Thoracic aorta (tissue), 2 donors: Measurements from ENCODE around the gene EBNA1BP2. TPM values are rescaled to one million over a fixed set of nuclear protein-coding genes. Genes with fewer than 3 reads are reported as not detected.

Source experiments
- ATAC-seq: fragments of 150-250 bp; one replicate; pipeline ENCODE4 v1.8.0; 2017; ENCODE audit warnings: low read depth; ENCODE audit not compliant: insufficient number of reproducible peaks, low FRiP score
- DNase-seq: peaks from one replicate; pipeline ENCODE4 v3.0.0-alpha.2; 2020; ENCODE audit warnings: low spot score
- H3K27ac ChIP-seq, 2 donors: fragments of 200-600 bp; sonication (generic); 1 replicate in 1 of 2; 2 replicates in 1 of 2; pipeline ENCODE4 v1.5.1; 2016; ENCODE audit warnings: mild to moderate bottlenecking in 2 of 2, moderate library complexity in 2 of 2
- H3K27me3 ChIP-seq: fragments of 200-600 bp; sonication (generic); replicated peaks from 2 replicates; pipeline ENCODE4 v1.6.0; 2016; ENCODE audit warnings: mild to moderate bottlenecking; ENCODE audit not compliant: insufficient read depth
- H3K36me3 ChIP-seq: fragments of 200-600 bp; sonication (generic); one replicate; pipeline ENCODE4 v1.5.1; 2016
- H3K4me1 ChIP-seq, 2 donors: fragments of 200-600 bp; sonication (generic); 1 replicate in 1 of 2; 2 replicates in 1 of 2; pipeline versions ENCODE4 v1.5.1 to v1.6.0; 2016; ENCODE audit warnings: low read depth in 2 of 2, mild to moderate bottlenecking in 1 of 2; ENCODE audit not compliant: control insufficient read depth in 1 of 2
- H3K4me3 ChIP-seq: fragments of 200-600 bp; sonication (generic); 2 replicates; pipeline ENCODE4 v1.5.1; 2016; ENCODE audit warnings: mild to moderate bottlenecking
- H3K9me3 ChIP-seq: fragments of 200-600 bp; sonication (generic); 2 replicates; pipeline ENCODE4 v1.5.1; 2016
- CTCF ChIP-seq: fragments of 200-600 bp; sonication (generic); IDR thresholded peaks from one replicate; pipeline ENCODE4 v1.5.1; 2019; ENCODE audit warnings: antibody characterized with exemption
- total RNA-seq, 2 donors: library from RNA; depleted of rRNA; stranded (reverse); fragments of >200 nt; gene quantifications; one replicate each; pipeline versions ENCODE4 v1.1.0 to v1.2.3, GENCODE V29; 2016

The EBNA1BP2 gene
- total RNA-seq, 2 donors from 2014 or later: 27.1 to 55.9 TPM

- no peak overlapping the region for H3K27ac ChIP-seq
- H3K36me3 ChIP-seq: no peaks in the 10 kb centered on the region
- no peak for DNase-seq
- no peaks in the 10 kb centered on the region for H3K4me1 ChIP-seq
- no peaks in the 10 kb centered on the region for H3K9me3 ChIP-seq
- ATAC-seq: no peak
- no peak overlapping the region for H3K4me3 ChIP-seq
- no peak for TF ChIP-seq CTCF
- no peaks in the 10 kb centered on the region for H3K27me3 ChIP-seq
Observed at GRCh38 chr1:43135857-43136781, 36.0 kb downstream of the EBNA1BP2 start.

- TF ChIP-seq CTCF: no peak
- Histone ChIP-seq H3K9me3 (no peaks in the 10 kb centered on the region), H3K4me3 (no peak overlapping the region), H3K27ac (no peak overlapping the region), H3K4me1 (no peaks in the 10 kb centered on the region), H3K36me3 (no peaks in the 10 kb centered on the region), H3K27me3 (no peaks in the 10 kb centered on the region)
- DNase-seq: no peak
- no peak for ATAC-seq
Observed at GRCh38 chr1:43134640-43135039, 37.5 kb downstream of the EBNA1BP2 start.

- DNase-seq (no peak), ATAC-seq (no peak)
- no peaks in the 10 kb centered on the region for H3K27me3 ChIP-seq
- H3K4me1 ChIP-seq: no peaks in the 10 kb centered on the region
- no peak for TF ChIP-seq CTCF
- H3K9me3 ChIP-seq: no peaks in the 10 kb centered on the region
- H3K4me3 ChIP-seq: no peak overlapping the region
- no peaks in the 10 kb centered on the region for H3K36me3 ChIP-seq
- H3K27ac ChIP-seq: no peak overlapping the region
Observed at GRCh38 chr1:43134068-43134467, 38.0 kb downstream of the EBNA1BP2 start.

GRCh38 chr1:43129426-43129825 is 42.7 kb downstream of the EBNA1BP2 start:
- TF ChIP-seq CTCF: no peak
- Histone ChIP-seq H3K4me1 (no peaks in the 10 kb centered on the region), H3K9me3 (no peaks in the 10 kb centered on the region), H3K27ac (no peak overlapping the region), H3K4me3 (no peak overlapping the region), H3K36me3 (no peaks in the 10 kb centered on the region), H3K27me3 (no peaks in the 10 kb centered on the region)
- ATAC-seq: no peak
- no peak for DNase-seq

- no peak for TF ChIP-seq CTCF
- ATAC-seq (no peak), DNase-seq (no peak)
- H3K27me3 ChIP-seq: no peaks in the 10 kb centered on the region
- no peak overlapping the region for H3K4me3 ChIP-seq
- no peaks in the 10 kb centered on the region for H3K9me3 ChIP-seq
- no peaks in the 10 kb centered on the region for H3K4me1 ChIP-seq
- no peaks in the 10 kb centered on the region for H3K36me3 ChIP-seq
- no peak overlapping the region for H3K27ac ChIP-seq
Observed at GRCh38 chr1:43128816-43129215, 43.3 kb downstream of the EBNA1BP2 start.
